Dermis blood vessel endothelial cell (primary cell): ENCODE data around the gene PPP1R26. TPM values are rescaled to one million over a fixed set of nuclear protein-coding genes. Genes with fewer than 3 reads are reported as not detected.
"Not testable (repeated sequence)": the region's sequence is repeated elsewhere in the genome, so short reads cannot be mapped to it uniquely, and the experiment has no call there.

Source experiments
- DNase-seq: peaks from one replicate; pipeline ENCODE4 v3.0.0; 2010
- total RNA-seq: library from RNA; depleted of rRNA; stranded (reverse); fragments of >200 nt; gene quantifications from 2 replicates; pipeline ENCODE4 v1.2.3, GENCODE V29; 2014

The PPP1R26 gene, protein sequence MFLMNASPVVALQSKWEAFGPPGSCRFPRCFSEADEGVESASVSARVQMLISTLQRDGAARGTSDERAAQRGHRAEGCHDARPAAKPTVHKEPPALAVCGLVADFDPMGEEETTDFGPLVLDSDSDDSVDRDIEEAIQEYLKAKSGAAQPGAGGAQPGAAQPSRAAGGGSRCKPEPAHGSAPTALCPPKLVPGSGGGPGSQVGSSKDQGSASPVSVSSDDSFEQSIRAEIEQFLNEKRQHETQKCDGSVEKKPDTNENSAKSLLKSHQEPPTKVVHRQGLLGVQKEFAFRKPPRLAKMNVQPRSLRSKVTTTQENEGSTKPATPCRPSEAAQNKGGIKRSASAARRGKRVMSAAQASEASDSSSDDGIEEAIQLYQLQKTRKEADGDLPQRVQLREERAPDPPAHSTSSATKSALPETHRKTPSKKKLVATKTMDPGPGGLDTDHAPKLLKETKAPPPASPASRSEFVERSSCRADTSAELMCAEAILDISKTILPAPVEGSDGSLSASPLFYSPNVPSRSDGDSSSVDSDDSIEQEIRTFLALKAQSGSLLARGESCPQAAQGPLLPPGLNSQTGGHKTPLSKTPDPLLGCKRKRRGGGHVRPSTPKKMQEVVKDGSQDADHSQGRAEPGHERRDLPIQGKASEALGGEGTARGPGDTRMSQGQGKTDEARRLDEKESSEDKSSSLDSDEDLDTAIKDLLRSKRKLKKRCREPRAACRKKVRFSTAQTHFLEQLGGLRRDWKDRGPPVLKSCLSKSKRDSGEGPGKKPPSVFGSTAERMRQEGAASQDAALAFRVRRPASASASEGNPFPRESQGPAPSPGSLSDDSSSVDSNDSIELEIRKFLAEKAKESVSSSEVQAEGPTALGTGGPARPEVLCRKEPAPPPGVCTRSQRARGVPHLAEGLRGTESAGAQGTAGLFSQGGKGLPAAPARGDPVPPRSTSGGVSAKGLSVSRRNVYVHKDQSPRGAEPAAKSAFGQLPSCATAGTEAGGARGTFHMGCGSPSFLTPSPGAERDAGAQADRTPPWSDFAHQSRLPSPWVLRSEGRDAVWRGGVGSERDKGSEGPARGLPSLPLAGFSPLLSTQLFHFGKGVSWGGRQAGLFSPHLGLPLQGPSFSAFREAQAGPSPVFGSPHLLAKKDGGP (N-terminal part only)
- 17.0 and 20.8 TPM in 2 replicates for total RNA-seq

DNA sequence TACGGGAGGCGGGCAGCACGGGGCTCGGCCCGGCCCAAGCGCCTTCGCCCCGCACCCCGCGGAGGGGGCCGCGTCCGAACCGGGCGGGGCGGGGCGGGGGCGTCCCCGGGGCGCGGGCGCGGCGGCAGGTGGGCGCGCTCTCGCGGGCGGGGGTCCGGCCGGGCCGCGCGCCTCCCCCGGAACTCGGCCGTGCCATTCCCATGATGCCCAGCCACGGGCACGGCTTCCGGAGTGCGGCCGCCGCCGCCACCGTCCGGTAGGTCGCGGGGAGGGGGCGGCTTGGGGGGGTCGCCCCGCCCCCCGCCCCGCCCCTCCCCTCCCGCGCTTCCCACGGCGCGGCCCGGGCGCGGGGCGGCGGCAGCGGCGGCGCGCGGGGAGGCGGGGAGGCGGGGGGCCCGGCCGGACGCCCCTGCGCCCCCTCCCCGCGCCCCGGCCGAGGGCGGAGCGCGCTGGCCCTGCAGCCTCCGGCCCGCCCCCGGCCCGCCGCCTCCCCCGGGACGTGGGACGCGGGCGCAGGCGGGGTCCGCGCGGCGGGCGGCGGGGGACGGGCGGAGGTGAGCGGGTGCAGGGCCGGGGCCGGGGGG lies at the start of gene PPP1R26:
Gene PPP1R26, plus strand, starts transcription at position 314 of the 584 bp plus-strand sequence. CDS start 4,729 bp downstream, outside the sequence.
- no peak for DNase-seq

DNA sequence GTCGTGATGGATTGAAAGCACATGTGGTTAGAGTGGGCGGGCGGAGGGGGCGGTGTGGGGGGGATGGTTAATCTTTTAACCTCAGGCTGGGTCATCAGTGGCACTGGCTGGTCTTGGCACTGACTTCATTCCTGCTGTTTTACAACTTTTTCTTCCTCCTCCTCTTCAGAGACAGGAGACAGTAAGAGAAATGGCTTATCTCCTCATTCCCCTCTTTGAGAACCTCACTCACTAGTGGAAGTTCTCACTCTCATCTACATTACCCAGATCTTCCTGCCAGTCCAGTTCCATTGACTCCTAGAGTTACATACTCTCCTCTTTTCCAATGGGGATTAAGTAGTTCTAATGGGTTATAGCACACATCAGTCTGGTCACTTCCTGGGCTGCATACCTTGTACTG lies 42.3 kb upstream of the PPP1R26 start:
- DNase-seq, result no peak

DNA sequence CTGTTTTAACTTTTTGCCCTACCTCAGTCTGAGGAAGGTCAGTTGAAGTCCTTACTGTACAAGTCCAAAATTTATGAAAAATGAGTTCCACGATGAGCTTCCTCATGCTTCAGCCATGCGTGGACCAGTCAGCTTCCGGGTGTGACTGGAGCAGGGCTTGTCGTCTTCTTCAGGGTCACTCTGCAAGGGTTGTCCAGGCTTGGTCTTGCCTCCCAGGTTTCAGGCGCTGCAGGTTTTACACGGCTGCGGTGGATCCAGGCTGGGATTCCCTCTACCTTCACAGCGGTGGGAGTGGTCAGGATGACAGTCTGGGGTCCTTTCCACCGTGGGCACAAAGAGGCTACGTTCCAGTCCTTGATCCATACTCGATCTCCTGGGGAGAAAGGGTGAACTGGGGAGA lies 41.9 kb upstream of the PPP1R26 start:
- DNase-seq, result not testable (repeated sequence)

DNA sequence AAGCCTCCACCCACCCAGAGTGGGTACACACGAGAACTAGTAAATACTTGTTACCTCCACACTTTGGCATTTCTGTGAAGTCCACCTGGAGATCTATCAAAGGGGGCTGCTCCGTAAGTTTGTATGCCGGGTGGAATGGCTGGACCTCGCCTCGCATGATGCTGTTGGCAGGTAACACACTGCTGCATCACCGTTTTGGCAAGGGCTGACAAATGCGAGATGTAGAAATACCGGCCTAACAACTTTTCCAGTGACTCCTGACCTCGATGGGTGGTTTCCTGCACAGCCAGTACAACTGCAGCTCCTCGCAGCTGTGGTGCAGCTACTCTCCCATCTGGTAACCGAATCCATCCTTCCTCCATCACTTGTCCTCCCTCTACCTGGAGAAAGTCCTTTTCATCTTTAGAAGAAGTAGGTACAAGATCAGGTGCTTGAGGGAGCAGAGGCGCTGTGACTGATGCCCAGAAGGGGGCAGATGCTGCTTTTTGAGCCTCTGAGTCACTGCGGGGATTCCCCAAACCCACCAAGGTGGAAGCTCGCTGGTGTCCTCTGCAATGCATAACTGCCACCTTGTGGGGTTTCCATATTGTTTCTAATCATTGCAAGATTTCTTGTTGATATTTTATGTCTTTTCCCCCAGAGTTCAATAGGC lies 40.9 kb upstream of the PPP1R26 start:
- DNase-seq, result not testable (repeated sequence)

DNA sequence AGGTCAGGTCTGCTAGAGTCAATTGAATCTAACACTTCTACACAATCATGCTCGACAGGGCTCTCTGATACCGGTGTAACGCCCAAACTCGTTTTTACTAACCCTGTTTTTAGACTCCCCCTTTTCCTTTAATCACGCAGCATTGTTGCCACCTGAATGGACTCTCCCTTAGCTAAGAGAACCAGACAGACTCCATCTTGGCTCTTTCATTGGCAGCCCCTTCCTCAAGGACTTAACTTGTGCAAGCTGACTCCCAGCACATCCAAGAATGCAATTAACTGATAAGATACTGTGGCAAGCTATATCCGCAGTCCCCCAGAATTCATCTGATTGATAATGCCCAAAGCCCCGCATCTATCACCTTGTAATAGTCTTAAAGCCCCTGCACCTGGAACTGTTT lies 40.1 kb upstream of the PPP1R26 start:
- not testable (repeated sequence) for DNase-seq

DNA sequence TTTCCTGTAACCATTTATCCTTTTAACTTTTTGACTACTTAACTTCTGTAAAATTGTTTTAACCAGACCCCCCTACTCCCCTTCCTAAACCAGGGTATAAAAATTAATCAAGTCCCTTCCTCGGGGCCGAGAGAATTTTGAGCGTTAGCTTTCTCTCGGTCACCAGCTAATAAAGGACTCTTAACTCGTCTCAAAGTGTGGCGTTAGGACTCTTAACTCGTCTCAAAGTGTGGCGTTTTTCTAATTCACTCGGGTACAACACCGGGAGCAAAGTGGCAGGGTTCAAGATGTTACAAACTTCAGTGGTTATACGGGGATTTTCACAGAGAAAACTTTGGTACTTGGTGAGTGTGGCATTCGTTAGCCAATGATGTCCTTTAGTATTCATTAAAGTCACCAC lies 39.7 kb upstream of the PPP1R26 start:
- DNase-seq, result no peak

DNA sequence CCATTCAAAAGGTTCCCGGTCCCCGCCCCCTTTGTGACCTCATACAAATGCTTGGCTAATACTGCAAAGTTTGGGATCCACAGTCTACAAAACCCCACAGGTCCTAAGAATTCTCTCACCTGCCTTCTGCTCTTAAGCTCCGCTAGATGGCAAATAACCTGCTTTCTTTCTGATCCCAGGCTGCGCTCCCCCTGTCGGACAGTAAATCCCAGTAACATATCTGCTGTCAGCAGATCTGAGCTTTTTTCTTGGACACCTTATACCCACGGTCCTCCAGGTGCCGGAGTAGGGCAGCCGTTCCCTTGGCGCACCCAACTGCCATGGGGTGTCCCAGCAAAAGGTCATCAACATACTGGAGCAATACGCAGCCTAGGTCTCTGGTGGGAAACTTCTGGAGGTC lies 39.0 kb upstream of the PPP1R26 start:
- DNase-seq, result no peak

DNA sequence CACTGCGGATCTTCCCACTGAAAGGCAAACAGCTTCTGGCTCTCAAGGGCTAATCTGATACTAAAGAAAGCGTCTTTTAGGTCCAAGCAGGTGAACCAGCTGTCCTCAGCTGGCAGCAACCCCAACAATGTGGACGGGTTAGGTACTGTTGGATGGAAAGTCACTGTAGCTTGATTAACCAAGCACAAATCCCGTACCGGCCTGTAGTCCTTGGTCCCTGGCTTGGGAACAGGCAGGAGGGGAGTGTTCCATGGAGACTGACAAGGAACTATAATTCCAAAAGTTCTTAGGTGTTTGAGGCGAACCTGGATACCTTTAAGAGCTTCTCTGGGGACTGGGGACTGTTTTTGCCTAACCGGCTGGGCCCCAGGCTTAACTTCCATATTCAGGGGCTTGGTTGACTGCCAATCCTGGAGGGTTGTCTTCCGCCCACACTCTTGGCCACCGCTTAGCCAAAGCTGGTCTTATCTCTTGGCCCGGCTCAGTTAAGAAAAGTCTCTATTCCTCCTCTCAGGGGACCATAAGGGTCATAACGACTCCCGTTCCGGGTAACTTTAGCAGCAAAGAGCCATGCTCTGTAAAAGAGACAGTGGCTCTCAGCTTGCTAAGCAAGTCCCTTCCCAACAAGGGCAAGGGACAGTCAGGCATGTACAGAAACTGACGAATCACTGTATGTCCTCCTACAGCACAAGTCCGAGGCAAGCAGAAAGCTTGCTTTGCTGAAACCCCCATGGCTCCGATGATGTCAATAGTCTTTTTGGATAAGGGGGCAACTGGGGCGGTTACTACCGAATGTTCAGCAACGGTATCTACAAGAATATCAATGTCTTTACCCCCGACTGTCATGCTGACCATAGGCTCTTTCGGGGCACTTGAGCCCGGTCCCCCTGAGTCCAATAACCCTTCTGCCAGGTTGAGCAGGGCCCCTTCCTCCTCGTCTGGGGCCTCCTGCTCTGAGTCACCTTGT lies 38.2 kb upstream of the PPP1R26 start:
- DNase-seq, result not testable (repeated sequence)

DNA sequence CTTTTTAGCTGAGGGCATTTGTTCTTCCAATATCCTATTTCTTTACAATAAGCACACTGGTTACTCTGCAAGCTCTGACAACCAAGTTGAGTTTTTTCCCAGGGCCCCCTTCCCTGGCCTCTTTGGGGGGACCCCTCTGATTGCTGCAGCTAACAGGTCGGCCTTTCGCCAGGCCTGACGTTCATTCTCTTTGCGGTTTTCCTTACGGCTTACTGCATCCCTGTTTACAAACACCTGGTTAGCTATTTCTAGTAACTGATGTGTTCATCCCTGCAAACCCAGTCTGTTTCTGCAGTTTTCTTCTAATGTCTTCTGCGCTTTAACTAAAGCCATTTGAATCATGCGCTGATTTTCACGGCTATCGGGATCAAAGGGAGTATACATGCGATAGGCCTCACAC lies 37.5 kb upstream of the PPP1R26 start:
- no peak for DNase-seq

DNA sequence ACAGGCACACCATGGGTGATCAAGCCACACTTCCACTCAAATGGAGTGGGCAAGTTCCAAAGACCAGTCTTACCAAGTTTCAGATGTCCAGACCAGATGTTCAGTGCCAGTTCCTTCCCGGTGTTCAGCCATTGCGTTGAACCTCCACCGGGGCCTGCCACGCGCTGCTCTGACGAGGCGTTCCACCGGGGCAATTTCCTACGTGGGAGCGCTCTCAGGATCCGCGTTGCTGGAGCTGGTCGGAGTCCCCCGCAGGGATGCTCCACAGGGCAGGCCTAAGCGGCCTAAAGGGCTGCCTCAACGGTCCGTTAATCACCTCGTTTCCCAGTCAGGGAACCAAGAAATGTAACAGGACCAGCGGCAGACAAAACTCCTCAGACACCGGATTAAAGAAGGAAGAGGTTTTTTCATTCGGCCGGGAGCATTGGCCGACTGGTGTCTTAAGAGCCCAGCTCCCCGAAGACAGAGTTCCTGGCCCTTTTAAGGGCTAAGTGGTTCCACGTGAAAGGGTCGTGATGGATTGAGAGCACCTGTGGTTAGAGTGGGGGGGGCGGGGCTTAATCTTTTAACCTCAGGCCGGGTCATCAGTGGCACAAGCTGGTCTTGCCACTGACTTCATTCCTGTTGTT lies 35.7 kb upstream of the PPP1R26 start:
- no peak for DNase-seq

DNA sequence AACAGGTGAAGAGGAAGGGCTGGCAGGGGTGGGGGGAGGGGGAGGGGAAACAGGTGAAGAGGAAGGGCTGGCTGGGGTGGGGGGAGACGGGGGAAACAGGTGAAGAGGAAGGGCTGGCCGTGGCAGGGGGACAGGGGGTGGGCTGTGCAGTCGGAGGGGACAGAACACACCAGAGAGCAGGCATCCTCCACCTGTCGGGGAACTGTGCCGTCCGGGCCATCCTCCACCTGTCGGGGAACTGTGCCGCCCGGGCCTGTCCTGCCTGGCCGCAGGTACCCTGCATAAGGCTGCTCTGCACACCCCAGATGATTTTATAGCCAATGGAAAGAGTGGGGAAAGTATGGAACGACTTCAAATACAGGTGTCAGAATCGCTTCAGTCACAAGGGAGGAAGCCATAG lies 32.5 kb upstream of the PPP1R26 start:
- no peak for DNase-seq

DNA sequence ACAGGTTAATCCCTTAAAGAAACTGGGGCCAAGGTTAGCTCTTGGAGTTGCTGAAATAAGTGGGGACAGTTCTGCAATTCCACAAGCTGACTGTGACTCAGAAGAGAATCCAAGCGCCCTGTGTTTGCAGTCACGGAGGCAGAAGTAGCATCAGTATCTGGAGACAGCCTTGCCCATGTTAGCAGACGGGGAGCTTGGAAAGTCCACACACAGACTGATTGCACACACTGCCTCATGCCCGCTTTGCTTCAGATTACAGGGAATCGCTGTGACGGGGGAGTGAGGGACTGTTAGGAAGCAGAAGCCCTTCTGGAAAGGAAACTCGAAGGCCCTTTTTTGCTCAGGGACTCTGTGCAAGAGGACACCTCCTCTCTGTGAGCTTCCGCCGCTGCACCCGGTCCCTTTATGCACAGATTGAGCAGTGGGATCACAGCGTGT lies 30.9 kb upstream of the PPP1R26 start:
- no peak for DNase-seq

DNA sequence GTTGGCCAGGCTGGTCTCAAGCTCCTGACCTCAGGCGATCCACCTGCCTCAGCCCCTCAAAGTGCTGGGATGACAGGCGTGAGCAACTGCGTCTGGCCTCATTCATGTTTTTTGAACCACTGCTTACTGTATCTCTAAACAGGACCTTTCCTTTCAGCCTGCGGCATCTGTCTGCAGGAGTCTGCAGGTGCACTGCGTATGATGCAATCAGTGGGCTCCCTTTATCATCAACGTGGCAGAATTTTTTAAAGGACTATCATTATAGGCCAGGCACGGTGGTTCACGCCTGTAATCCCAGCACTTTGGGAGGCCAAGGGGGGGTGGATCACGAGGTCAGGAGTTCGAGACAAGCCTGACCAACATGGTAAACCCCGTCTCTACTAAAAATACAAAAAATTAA lies 30.1 kb upstream of the PPP1R26 start:
- not testable (repeated sequence) for DNase-seq

DNA sequence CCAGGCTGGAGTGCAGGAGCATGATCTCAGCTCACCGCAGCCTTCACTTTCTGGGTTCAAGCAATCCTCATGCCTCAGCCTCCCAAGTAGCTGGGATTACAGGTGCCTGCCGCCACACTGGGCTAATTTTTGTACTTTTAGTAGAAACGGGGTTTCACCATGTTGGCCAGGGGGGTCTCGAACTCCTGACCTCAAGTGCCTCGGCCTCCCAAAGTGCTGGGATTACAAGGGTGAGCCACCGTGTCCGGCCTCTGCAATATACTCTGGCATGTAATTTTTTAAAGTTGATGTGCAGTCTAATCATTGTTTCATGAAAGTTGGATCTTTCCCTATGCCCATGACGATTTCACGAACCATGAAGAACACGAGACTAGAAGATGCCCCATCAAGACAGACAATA lies 28.6 kb upstream of the PPP1R26 start:
- no peak for DNase-seq

DNA sequence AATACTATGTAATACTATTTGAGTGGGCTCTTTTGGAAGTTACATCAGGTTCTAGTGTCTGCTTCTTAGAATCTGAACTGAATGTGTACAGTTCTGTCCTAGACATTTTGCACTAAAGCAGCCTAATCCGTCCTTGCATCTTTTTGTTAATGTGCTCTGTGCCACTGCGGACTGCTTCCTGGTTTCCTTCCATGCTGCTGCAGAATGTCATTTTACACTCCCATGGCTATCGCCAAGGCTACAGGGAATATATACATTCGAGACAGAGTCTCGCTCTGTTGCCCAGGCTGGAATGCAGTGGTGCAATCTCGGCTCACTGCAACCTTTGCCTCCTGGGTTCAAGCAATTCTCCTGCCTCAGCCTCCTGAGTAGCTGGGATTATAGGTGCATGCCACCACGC lies 27.7 kb upstream of the PPP1R26 start:
- not testable (repeated sequence) for DNase-seq

DNA sequence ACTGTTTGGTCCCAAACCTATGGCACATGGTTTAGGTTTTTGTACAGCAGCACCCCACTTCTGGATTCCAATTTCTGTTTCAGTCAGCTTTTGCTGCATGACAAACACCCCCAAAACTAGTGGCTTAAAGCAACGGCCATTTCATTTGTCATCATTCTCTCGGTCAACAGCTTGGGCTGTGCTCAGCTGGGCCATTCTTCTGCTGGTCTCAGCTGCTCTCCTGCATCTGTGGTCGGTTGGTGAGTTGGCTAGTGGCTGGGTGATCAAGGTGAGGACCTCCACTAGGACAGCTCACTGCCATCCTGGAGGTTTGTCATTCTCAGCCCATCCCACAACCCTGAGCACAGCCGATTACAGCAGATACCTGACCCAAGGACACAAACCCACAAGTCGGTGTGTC lies 24.8 kb upstream of the PPP1R26 start:
- no peak for DNase-seq

DNA sequence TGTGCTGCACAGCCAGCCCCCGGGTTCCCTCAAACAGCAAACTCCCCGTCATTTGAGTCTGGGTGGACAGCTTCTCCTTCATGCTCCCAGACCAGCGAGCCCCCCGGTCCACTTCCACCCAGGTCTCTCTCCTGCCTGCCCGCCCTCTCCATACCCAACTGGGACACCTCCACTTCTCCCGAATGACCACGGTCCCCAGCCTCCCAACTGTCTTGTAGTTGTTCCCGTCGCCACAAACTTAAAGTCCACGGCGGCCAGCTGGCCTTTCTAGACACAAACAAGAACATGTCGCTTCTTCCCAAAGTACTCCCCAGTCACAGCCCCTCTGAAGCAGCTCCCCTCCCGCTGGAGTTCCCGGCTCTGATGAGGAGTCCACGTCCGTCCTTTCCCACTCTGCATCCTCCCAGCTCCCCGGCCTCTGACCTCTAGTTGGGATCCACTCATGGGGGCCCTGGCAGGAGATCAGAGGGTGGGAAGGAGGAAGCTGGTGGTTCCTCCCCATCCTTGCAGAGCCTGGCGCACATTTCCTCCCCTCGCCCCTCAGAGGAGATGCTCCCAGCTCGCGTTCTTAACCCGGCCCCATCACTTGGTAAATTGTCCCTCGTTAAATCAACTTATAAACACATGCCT lies 24.1 kb upstream of the PPP1R26 start:
- DNase-seq, result no peak

DNA sequence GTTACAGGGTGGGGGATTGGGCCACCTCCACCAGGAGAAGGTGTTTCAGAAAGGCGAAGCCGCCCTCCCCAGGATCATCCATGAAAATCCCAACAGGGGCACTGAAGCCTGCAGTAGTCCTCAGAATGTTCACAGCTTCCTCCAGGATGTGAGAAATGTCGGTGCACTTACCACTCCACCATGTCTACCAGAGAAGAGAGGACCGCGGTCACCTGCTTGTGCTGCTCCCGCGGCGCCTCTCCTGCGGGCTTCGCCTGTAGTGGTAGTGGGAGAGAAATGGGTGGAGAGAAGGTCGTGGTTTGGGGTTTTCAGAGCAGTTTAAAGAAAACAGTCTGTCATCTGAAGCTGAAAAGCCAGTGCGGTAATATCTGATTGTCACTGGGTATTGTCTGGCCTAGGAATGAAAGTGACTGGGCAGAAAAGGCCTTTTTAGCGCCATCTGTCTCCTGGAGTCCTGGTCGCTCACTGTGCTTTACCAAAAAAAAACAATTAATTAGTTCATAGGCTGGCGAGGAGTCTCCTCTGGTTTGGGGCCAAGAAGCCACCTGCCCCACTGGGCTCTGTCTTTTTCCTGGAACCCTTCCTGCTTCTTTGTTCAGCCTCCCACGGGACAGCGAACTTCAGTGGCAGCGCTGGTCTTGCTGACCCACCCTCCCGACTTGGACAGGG lies 23.0 kb upstream of the PPP1R26 start:
- DNase-seq, result no peak

DNA sequence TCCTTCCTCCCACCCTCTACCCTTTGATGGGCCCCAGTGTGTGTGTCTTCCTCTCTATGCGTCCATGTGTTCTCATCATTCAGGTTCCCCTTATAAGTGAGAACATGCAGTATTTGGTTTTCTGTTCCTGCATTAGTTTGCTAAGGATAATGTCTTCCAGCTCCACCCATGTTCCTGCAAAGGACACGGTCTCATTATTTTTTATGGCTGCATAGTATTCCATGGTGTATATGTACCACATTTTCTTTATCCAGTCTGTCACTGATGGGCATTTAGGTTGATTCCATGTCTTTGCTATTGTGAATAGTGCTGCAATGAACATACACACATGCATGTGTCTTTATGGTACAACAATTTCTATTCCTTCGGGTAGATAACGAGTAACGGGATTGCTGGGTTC lies 21.1 kb upstream of the PPP1R26 start:
- DNase-seq, result not testable (repeated sequence)
